Measurements from ENCODE around the gene NANOS2. TPM values are rescaled to one million over a fixed set of nuclear protein-coding genes. Genes with fewer than 3 reads are reported as not detected.

Gene NANOS2
- total and polyA plus RNA-seq, 9 of the 15 experiments (the other 6 are each of a cell fraction or from before 2014, with no cell fraction given): not detected

DNA sequence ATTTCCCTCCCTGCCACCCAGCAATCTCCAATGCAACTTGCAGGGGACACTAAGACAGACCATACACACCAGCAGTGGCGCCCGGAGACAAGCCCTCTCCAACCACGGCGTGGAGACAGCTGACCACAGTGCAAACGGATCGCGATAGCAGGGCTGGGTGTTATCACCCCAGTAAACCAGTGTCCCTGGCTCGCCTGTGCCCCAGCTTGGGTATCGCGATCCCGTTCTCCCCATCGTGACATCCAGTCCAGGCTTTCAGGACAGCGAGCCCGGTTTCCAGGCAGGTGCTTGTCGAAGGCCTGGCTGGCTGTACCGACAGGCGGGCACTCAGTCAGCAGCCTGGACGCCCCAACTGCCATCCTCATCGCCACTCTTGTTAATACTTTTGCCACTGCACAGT is 20.7 kb upstream of the NANOS2 start:
- no TSS peak for BruUV-seq (replicated peaks)
- Histone ChIP-seq H3K36me3 (ENCODE audit: control insufficient read depth, insufficient read depth, low read length) (no peaks in the 10 kb centered on the region), H3K9me1 (ENCODE audit: control insufficient read depth, insufficient read depth, low read length) (no peaks in the 10 kb centered on the region), H2AFZ (ENCODE audit: low read depth, low read length) (no peak overlapping the region), H3K27me3 (ENCODE audit: control insufficient read depth in 2 of 2, insufficient read depth in 2 of 2, low read length in 2 of 2) (peaks cover 16 to 50% of the 10 kb centered on the region in 2 experiments; a peak in 4 of 5 replicates), H4K20me1 (replicated peaks; ENCODE audit: control insufficient read depth, insufficient read depth, low read length) (no peaks in the 10 kb centered on the region; the same call in 1 of the 2 replicates), H3K4me1 (replicated peaks in 1 of 2; ENCODE audit: control insufficient read depth in 2 of 2, insufficient read depth in 2 of 2, low read length in 2 of 2) (peaks cover 0 to 14% of the 10 kb centered on the region in 2 experiments; a peak in 3 of 5 replicates), H3K9me3 (replicated peaks; ENCODE audit: control insufficient read depth, insufficient read depth, low read depth, low read length) (no peaks in the 10 kb centered on the region), H3K79me2 (ENCODE audit: control insufficient read depth, insufficient read depth, low read length) (no peaks in the 10 kb centered on the region), H3K4me2 (ENCODE audit: insufficient read depth, low read length) (no peak overlapping the region), H3K9ac (ENCODE audit: insufficient read depth in 1 of 2, low read depth in 2 of 2, low read length in 2 of 2) (peak overlapping the region in 1 of 2 experiments; percentile 50; a peak in 2 of 4 replicates), H3K4me3 (no peak overlapping the region), H3K27ac (ENCODE audit: extremely low read depth, low read depth, low read length) (no peak overlapping the region)
- TF ChIP-seq ZBED1 (IDR thresholded peaks at IDR 0.05) (peak; percentile 98), ZNF695 (CRISPR knock-in tag; IDR thresholded peaks at IDR 0.05) (no peak), NFXL1 (CRISPR knock-in tag; IDR thresholded peaks at IDR 0.05) (no peak), ZNF644 (tag; IDR thresholded peaks at IDR 0.05; ENCODE audit: low read depth) (no peak), ZNF75A (CRISPR knock-in tag; IDR thresholded peaks at IDR 0.05) (no peak), ASH1L (IDR thresholded peaks at IDR 0.05; ENCODE audit: borderline replicate concordance, low read depth, partially characterized antibody) (no peak)
- TF ChIP-seq, protein P1, sequence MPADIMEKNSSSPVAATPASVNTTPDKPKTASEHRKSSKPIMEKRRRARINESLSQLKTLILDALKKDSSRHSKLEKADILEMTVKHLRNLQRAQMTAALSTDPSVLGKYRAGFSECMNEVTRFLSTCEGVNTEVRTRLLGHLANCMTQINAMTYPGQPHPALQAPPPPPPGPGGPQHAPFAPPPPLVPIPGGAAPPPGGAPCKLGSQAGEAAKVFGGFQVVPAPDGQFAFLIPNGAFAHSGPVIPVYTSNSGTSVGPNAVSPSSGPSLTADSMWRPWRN (IDR thresholded peaks at IDR 0.05; ENCODE audit: low read depth): no peak
- TF ChIP-seq, protein P2, sequence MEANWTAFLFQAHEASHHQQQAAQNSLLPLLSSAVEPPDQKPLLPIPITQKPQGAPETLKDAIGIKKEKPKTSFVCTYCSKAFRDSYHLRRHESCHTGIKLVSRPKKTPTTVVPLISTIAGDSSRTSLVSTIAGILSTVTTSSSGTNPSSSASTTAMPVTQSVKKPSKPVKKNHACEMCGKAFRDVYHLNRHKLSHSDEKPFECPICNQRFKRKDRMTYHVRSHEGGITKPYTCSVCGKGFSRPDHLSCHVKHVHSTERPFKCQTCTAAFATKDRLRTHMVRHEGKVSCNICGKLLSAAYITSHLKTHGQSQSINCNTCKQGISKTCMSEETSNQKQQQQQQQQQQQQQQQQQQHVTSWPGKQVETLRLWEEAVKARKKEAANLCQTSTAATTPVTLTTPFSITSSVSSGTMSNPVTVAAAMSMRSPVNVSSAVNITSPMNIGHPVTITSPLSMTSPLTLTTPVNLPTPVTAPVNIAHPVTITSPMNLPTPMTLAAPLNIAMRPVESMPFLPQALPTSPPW (CRISPR knock-in tag; IDR thresholded peaks at IDR 0.05): peak; percentile 4; the same call in 1 of the 2 replicates
- TF ChIP-seq, protein P3, sequence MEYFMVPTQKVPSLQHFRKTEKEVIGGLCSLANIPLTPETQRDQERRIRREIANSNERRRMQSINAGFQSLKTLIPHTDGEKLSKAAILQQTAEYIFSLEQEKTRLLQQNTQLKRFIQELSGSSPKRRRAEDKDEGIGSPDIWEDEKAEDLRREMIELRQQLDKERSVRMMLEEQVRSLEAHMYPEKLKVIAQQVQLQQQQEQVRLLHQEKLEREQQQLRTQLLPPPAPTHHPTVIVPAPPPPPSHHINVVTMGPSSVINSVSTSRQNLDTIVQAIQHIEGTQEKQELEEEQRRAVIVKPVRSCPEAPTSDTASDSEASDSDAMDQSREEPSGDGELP (CRISPR knock-in tag; IDR thresholded peaks at IDR 0.05; ENCODE audit: borderline replicate concordance): peak; percentile 52; the same call in 1 of the 2 replicates
- in situ Hi-C loops (cut with MboI): no loop called here
- ChIA-PET POLR2A (no interaction called here), CTCF (ENCODE audit: low intra/inter-chr PET ratio) (no interaction called here)
- FAIRE-seq (no peak), ATAC-seq (peak; percentile 67), DNase-seq (ENCODE audit: extremely low read depth in 1 of 4, low spot score in 3 of 4) (no peak)
- WGBS (ENCODE audit: insufficient coverage, low coverage, missing lambda C conversion rate): 2% methylated on average over 19 of the region's 19 CpGs
- intact Hi-C loops (cut with micrococcal nuclease): no loop called here

Data from K562 (cell line).